HG03103 (cell line): ENCODE results near the gene EYA4.

Experiments
- ATAC-seq: cut with Tn5 transposase; IDR thresholded peaks from one replicate; pipeline ENCODE4 v1.9.1; 2021; ENCODE audit warnings: low read depth; ENCODE audit not compliant: unreplicated experiment

The EYA4 gene

DNA sequence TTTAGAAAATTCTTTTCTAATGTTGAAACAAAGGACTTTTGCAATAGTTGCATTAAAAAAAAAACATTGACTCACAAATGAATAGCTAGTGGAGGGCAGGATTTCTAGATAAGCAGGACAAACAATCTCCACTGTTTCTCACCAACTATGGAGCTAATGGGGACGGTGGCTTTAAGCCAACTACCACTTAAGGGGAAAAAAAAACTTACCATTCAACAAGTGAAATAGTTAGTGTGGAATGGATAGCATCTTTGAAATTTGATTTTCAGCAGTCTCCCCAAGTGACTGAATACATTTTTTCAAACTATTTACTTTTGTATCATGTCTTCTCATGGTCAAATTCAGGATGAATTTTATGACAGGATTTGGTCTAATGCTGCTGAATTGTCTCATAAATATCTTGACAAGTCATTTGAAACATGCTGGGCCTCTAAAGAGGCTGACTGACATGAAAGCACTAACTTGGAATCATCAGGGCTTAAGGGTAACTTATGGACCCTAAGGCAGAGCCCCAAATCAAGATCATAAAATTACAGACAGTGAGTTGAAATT is 100.5 kb downstream of the EYA4 start:
- no peak for ATAC-seq

DNA sequence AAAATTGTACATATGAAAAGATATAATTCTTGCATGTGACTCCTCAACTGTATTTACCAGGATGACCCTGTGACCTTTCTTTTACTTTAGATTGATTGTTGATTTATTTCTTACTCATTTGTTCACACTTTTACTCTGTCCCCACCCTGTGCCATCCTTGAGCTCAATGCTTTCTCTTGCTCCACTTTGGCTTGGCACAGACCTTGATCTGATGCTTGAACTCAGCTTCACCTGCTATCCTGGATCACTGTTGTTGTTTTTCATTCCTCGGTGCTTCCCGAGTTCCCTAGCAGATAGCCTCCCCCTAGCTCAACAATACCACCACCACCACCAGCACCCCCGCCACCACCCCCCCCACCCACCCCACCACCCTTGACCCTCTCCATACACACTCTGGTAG is 102.1 kb downstream of the EYA4 start:
- no peak for ATAC-seq

DNA sequence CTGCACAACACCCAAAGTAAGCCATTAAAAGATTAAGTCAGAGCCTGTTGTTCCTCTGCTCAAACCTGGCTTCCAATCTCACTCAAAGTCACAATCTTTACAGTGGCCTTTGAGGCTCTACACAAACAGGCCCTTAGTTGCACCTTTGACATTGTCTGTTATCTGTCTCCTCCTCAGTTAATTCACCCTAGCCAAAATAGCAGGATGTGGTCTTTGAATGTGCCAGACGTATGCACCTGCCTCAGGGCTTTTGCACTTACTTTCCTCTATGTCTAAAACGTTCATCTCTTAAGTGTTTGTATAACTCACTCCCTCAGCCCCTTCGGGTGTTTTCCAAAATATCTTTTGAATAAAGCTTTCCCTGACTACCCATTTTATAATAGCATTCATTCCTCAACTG is 107.7 kb downstream of the EYA4 start:
- no peak for ATAC-seq

DNA sequence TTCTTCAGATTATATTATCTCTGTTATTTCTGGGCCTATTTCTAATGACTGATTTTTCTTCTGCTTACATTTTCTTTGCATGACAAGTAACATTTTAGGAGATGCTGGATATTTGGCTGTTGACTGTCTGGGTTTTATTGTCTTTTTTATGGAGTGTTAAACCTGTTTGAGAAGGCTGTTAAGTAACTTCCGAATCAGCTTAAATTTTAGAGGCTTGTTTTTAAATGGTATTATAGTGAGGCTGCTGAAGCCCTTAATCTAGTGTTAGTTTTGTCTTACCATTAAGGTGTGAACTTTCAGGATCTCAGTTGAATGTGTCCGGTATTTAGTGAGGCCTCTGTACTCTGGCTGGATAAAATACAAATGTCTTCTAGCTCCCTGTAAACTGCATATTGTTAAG is 109.8 kb downstream of the EYA4 start:
- no peak for ATAC-seq

DNA sequence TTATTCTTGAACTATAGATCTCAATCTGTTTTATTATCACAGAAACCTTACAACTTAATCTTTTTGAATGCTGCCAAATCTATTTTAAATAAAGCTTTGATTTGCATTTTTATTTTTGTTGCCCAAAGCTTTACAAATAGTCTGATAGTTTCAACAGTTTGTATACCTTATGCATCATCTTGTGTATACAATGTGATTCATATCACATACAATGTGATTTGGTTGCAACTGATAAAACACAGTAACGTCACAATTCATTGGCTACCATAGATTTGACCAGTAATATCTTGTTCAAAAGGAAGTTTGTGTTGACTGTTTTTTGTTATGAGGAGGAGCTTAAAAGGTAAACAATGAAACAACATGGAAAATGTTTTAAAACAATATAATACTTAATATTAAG is 110.9 kb downstream of the EYA4 start:
- ATAC-seq: no peak

DNA sequence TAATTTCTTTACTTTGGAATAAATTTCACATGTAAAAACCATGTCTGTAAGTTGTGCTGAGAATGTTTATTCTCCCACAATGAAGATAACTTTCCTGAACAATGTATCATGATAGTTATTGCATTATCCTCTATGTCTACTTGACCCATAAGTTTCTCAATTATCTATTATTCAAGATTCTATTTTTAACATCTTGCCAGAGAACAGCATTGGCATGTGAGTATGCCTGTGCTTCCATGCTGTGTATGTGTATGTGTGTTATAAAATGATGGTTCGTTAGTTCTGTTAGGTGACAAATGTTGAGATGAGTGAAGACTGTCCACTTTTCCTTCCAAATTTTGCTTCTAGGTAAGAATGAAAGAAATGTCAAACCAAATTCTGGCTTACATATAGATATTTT is 111.9 kb downstream of the EYA4 start:
- no peak for ATAC-seq

DNA sequence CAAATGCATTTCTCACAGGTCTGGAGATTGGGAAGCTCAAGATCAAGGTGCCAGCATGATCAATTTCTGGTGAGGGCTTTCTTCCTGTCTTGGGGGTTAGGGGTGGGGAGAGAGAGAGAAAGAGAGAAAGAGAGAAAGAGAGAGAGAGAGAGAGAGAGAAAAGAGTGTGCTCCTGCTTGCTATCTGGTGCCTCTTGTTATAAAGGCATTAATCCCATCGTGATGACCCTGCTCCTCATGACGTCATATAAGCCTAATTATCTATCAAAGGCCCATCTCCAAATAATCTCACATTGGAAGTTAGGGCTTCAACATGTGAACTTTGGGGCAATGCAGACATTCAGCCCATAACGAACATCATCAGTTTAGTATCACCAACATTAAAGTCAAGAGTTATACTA is 114.8 kb downstream of the EYA4 start:
- ATAC-seq: no peak

DNA sequence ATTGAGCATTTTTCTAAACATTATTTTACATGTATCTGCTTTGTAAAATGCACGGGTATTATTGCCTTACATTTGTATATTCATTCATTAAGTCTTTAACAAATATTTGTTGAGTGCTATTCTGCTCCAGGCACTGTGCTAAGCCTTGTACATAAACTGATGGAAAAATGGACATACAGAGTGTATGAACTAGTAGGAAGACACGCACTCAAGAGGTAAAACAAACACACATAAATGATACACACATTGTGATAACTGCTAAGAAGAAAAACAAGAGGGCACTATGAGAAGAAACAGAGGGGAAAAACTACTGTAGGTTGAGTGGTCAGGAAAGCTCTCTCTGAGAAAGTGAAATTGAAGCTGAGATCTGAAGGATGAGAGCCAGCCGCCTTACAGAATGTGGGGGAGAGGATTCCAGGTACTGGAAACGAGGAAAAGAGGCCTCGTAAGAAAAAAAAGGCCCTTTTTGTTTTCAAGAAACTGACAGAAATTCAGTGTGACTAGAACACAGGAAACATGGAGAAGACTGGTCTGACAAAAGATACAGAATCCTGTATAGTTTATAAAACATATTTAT is 117.5 kb downstream of the EYA4 start:
- no peak for ATAC-seq

DNA sequence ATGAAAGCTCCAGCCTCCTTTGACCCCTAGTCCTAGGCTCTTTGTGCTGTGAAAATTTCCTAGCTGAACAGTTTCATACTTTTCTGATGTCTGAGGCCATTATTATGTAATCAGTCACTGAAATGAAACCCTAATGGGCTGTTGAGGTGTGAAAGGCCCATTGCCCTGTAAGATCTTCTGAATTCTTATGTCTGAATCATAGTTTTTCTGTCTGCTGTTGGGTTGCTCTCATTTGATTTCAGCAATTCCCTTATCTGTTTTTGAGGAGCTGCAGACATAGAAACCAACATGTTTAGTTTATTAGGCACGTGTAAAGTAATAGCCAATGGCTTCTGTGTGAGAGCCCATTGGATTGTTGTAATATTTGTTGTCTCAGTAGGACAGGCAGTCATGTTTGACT is 118.1 kb downstream of the EYA4 start:
- no peak for ATAC-seq

DNA sequence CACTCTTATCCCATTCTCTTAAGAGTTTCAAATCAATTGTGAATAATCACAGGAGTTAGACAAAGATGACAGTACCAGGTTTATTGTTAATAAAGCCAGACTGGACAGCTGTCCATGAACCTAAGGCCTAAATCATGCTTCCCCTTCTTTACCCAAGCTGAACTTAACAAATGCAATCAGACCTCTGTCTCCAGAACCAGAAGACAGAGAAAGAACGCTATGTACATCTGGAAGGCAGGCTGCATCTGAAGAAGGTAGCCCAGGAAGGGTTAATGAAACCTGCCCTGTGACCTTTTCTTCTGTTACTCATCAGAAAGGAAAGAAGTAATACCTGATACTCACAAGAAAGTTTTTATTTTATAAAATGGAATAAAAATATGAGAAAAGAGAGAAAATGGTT is 118.6 kb downstream of the EYA4 start:
- no peak for ATAC-seq

DNA sequence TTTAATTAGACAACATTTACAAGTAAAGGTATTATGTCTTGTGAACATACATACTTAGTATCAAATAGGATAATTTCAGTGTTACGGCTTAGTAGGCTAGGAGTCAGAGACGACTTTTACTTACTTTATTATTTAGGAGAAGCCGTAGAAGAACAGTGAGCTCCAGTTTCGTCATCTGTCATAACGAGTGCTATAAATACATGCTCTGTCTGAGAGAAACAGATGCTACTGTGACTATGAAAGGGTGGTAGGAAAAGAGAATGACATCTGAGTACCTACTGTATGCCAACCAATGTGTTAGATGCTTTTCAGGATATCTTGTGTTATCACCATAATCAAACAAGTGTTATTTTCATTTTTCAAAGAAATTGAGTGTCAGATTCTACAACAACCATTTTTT is 119.0 kb downstream of the EYA4 start:
- no peak for ATAC-seq

DNA sequence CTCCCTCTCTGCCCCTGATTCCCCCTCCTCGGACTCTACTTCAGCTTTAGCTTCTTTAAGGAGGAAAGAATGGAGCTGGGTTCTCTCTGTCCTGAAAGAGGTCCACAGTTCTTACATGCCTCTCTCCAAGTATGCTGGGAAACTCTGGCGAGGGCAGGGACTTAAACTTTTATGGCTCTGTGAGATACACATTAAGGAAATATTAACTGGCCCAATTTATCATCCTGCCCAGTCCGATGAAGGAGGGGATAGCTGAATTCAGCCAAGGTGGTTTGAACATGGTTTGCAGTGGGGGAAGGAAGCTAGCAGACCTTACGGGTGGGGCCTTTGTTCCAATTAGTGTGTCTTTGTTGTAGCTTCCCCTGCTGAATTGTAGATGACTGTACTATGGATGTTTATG is 121.7 kb downstream of the EYA4 start:
- no peak for ATAC-seq

DNA sequence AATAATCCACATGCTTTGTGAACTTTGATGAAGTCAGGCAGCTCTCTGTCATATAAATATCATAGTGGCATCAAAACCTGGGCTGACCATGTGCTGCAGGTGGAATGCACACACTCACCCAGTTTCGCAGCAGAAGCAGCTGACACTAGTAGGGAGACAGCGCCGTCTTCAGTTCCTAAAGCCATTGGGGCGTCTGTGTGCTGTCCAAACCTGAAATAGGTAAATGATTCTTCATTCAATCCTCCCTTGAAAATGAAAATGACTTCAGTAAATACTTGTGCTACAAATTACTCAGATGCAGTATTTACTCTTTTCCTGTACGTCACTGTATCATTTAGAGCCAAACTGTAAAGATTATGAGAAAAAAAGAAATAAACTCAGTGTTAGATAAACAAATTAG is 127.5 kb downstream of the EYA4 start:
- no peak for ATAC-seq

DNA sequence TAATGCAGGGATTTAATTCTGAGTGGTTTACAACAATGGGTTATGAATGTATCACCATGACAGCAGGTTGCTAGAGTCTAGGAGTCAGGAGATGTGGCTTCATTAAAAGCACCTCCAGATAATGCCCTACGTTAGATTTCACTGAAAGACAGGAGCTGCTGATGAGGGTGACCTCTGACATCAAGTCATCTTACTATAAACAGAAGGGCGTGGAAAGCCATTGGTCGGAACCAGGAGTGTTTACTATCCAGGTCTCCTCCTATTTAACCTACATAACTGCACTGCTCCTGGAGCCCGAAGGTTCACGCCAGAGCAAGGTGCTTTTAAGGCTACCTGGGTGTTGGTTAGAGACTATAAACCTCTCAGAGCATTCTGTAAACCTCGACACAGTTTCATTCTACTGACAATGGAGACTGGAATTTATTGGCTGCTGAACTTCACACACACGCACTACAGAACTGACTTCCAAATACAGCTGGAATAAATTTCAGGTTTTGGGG is 128.7 kb downstream of the EYA4 start:
- no peak for ATAC-seq

DNA sequence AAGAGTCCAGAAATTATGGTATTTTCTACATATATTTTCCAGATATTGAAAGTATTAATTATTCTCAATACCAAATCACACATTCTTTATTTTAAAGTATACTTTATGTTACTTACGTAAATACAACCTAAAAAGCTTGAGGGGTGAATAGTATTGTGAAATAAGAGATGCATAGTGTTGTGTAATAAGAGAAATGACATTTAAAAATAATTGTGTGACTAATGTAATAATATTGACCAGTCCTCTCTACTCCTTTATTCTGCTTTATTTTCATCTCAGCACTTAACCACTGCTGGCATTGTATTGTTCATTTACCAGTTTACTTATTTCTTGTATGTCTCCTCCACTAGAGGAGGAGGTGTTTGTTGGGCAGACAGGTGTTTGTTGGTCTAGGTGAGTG is 135.6 kb downstream of the EYA4 start:
- ATAC-seq: no peak

DNA sequence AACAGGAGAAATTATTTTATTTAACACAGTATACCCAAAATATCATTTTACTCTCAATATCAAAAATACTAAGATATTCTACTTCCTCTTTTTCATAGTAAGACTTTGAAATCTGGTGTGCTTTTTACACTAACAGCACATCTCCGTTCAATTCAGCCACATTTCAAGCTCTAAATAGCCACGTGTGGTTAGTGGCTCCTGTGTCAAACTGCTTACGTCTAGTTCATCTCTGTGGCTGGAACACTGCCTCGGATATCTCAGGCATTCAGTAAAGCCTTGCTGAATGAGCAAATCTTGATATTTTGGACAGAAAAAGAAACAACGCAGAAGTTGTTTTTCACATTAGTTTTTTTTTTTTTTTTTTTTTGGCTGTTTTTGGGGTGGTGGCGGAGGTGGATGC is 136.1 kb downstream of the EYA4 start:
- ATAC-seq: no peak

DNA sequence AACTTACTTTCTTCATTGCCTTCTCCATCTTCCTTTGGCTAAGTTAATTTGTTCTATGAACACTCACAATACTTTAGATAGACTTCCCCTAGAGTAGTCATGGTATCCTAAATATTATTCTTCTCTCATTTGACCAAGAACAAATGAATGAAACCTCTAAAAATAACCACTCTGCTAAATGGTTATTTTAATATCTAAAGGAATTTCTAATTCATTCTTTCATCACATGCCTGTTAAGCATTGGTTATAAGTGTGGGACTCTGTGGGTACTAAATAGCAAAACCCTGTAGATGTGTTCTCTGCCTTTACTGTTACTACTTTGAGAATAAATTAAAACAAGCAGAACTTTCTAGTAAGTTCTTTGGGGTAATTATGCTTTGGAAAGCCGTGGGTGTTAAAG is 138.9 kb downstream of the EYA4 start:
- no peak for ATAC-seq

DNA sequence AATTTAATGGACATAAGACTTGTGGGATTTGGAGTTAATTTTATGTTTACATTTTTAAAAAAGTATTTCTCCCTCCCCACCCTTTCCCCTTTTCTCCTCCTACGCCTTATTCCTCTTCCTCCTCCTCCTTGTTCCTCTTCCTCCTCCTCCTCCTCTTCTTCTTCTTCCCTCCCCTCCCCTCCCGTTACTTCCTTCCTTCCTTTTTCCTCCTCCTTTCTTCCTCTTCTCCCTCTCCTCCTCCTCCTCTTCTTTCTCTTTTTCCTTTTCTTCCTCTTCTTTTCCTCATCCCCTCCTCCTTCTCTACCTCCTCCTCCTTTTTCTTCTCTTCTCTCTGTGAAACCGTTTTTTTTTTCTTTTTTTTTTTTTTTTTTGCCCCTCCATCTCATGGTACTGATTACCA is 139.6 kb downstream of the EYA4 start:
- no peak for ATAC-seq

DNA sequence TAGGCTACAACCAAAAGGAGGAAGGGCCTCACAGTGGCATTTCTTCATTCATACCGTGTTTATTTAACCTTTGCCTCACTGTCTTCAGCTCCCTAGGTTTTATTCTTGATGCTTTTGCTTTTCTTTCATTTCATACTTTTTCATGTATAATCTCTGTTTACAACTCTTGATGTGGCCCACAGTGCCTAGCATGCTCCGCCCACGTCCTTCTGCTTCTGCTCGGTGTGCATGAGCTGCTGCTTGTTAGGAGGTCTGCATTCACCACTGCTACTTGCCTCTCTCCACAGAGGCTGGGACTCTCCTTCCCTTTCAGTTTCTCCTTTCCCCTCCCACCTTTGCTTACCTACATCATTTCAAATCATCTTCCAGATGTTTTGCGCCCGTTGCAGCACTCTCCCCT is 147.6 kb downstream of the EYA4 start:
- no peak for ATAC-seq

DNA sequence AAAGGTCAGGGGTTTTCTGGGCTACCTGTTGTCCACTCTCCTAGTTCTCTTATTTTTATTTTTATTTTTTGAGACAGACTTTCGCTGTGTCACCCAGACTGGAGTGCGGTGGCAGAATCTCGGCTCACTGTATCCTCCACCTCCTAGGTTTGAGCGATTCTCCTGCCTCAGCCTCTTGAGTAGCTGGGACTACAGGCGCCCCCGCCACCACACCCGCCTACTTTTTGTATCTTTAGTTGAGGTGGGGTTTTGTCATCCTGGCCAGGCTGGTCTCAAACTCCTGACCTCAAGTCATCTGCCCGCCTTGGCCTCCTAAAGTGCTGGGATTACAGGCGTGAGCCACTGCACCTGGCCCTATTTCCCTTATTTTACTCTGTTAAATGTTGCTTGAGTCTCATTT is 149.0 kb downstream of the EYA4 start:
- no peak for ATAC-seq

DNA sequence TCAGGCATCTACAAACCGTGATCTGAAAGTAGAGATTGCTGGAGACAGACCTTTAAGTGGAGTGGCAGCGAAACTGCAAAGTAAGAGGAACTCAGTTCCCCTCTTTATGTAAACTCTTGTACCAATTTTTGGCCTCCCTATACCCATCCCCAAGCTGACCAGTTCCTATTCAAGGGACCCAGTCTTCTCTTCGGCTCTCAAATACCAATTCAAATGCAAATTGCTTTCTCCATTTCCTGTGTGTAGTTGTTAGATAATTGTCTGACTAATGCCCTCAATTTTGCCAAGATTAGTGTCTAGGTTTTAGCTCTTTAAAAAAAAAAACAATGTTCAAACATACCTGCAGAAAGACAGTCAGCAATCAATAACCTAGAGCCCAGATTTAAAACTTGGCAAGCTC is 150.9 kb downstream of the EYA4 start:
- ATAC-seq: no peak

DNA sequence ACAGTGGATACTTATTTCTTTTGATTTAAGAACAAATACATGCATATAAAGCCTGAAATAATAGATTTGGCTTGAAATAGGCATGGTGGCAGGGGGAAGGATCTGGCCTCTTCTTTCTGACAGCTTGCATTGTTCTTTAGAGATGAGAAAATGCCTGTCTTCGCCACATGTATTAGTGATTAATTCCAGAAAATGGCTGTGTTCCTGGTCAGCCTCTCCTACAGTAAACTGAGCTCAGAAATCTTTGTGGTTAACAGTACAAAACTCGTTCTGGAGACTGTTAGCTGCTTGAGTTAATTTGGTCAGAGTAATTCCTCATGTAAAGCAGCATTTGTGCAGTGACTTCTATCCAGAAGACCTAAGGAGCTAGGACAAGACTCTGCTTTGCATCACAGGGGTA is 151.5 kb downstream of the EYA4 start:
- no peak for ATAC-seq

DNA sequence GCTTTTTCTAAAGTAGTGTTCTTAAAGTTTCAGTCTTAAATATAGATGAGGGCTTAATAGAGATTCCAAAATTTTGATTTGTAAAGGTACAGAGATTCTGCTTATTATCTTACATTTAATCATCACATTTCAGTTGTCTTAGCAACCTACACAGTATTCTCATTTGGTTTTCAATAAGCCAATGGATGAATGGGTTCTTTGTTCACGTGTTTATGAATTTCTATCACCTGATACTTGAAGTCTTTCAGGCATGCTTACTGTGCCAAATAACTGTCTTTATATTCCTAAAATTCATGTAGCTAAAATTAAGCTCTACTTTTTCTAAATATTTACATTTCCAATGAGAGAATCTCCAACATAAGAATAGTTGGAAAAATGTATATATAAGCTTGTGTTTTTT is 152.7 kb downstream of the EYA4 start:
- no peak for ATAC-seq
